ENCODE results near the gene CEL. TPM values are rescaled to one million over a fixed set of nuclear protein-coding genes. Genes with fewer than 3 reads are reported as not detected.

Gene CEL
- total RNA-seq, 1 donor from 2014 or later: 0.74 TPM

- Histone ChIP-seq H3K4me1 (peaks cover 28% of the 10 kb centered on the region), H3K4me3 (peak overlapping the region; percentile 69 to 84), H3K27ac (peak overlapping the region; percentile 67), H3K9me3 (no peaks in the 10 kb centered on the region), H3K36me3 (no peaks in the 10 kb centered on the region), H3K27me3 (no peaks in the 10 kb centered on the region)
- no peak for TF ChIP-seq POLR2AphosphoS5 (IDR thresholded peaks at IDR 0.05; ENCODE audit: insufficient read depth in 1 of 2, low read depth in 1 of 2)
- no peak for TF ChIP-seq POLR2A (IDR thresholded peaks at IDR 0.05)
- TF ChIP-seq CTCF (IDR thresholded peaks at IDR 0.05): no peak
- intact Hi-C loops (cut with DNase I): loop anchor here (10.0 kb wide), 1 partner anchor 115 kb away; no protein-coding TSS in a partner anchor
- DNase-seq (ENCODE audit: extremely low spot score in 2 of 2): no peak
Observed at GRCh38 chr9:133029994-133030316, 31.8 kb upstream of the CEL start.

GRCh38 chr9:133030317-133031129, 31.3 kb upstream of the CEL start, which contains the start of gene GTF3C5:
Gene GTF3C5, plus strand, starts transcription at chr9:133030997. Its CDS starts 15 bp downstream, at chr9:133031012.
- H3K9me3 ChIP-seq: no peaks in the 10 kb centered on the region

GRCh38 chr9:133031130-133031422, 30.7 kb upstream of the CEL start:
- TF ChIP-seq POLR2A (IDR thresholded peaks at IDR 0.05) (no peak), CTCF (IDR thresholded peaks at IDR 0.05) (no peak), POLR2AphosphoS5 (IDR thresholded peaks at IDR 0.05; ENCODE audit: insufficient read depth in 1 of 2, low read depth in 1 of 2) (no peak)
- no peak for DNase-seq (ENCODE audit: extremely low spot score in 2 of 2)
- H3K4me3 ChIP-seq: peak overlapping the region; percentile 69 to 84
- peaks cover 33% of the 10 kb centered on the region for H3K4me1 ChIP-seq
- H3K36me3 ChIP-seq: no peaks in the 10 kb centered on the region
- H3K27me3 ChIP-seq: no peaks in the 10 kb centered on the region
- no peaks in the 10 kb centered on the region for H3K9me3 ChIP-seq
- intact Hi-C loops (cut with DNase I): loop anchor here (10.0 kb wide), 1 partner anchor 114 kb away; no protein-coding TSS in a partner anchor
- H3K27ac ChIP-seq: peak overlapping the region; percentile 88

More at GRCh38 chr9:133030317-133031129, 31.3 kb upstream of the CEL start, which contains the start of gene GTF3C5:
- Histone ChIP-seq H3K27ac (peak within 1 kb of the TSS; percentile 88), H3K4me3 (peak within 1 kb of the TSS; percentile 69 to 84), H3K4me1 (peaks cover 30% of the 10 kb centered on the region), H3K27me3 (no peaks in the 10 kb centered on the region), H3K36me3 (no peaks in the 10 kb centered on the region)
- TF ChIP-seq POLR2A (IDR thresholded peaks at IDR 0.05) (peak in 1 of 2 donors; percentile 71), CTCF (IDR thresholded peaks at IDR 0.05) (peak in 2 of 3 experiments; percentile 3 to 34), POLR2AphosphoS5 (IDR thresholded peaks at IDR 0.05; ENCODE audit: insufficient read depth in 1 of 2, low read depth in 1 of 2) (peak; percentile 88 to 92)
- intact Hi-C loops (cut with DNase I): loop anchor here (10.0 kb wide), 1 partner anchor 114 kb away; no protein-coding TSS in a partner anchor
- DNase-seq (ENCODE audit: extremely low spot score in 2 of 2): peak in 1 of 2 donors; percentile 99

GRCh38 chr9:133031496-133031911, 30.3 kb upstream of the CEL start:
- peak overlapping the region; percentile 88 for H3K27ac ChIP-seq
- peak overlapping the region; percentile 69 to 84 for H3K4me3 ChIP-seq
- TF ChIP-seq CTCF (IDR thresholded peaks at IDR 0.05): no peak
- TF ChIP-seq POLR2A (IDR thresholded peaks at IDR 0.05): no peak
- TF ChIP-seq POLR2AphosphoS5 (IDR thresholded peaks at IDR 0.05; ENCODE audit: insufficient read depth in 1 of 2, low read depth in 1 of 2): no peak
- no peaks in the 10 kb centered on the region for H3K9me3 ChIP-seq
- intact Hi-C loops (cut with DNase I): loop anchor here (10.0 kb wide), 1 partner anchor 113 kb away; no protein-coding TSS in a partner anchor
- DNase-seq (ENCODE audit: extremely low spot score in 2 of 2): no peak
- no peaks in the 10 kb centered on the region for H3K27me3 ChIP-seq
- H3K36me3 ChIP-seq: no peaks in the 10 kb centered on the region
- H3K4me1 ChIP-seq: peaks cover 33% of the 10 kb centered on the region

GRCh38 chr9:133032171-133032570, 29.6 kb upstream of the CEL start:
- intact Hi-C loops (cut with DNase I): loop anchor here (10.0 kb wide), 1 partner anchor 113 kb away; no protein-coding TSS in a partner anchor
- no peak for TF ChIP-seq POLR2A (IDR thresholded peaks at IDR 0.05)
- no peak for TF ChIP-seq CTCF (IDR thresholded peaks at IDR 0.05)
- TF ChIP-seq POLR2AphosphoS5 (IDR thresholded peaks at IDR 0.05; ENCODE audit: insufficient read depth in 1 of 2, low read depth in 1 of 2): no peak
- no peak for DNase-seq (ENCODE audit: extremely low spot score in 2 of 2)

More at GRCh38 chr9:133032171-133032570, 29.6 kb upstream of the CEL start:
- Histone ChIP-seq H3K4me3 (peak overlapping the region in 1 of 2 donors; percentile 84), H3K9me3 (no peaks in the 10 kb centered on the region), H3K27me3 (no peaks in the 10 kb centered on the region), H3K4me1 (peaks cover 33% of the 10 kb centered on the region), H3K36me3 (no peaks in the 10 kb centered on the region), H3K27ac (no peak overlapping the region)
